ENCODE measurements around the gene INSR. TPM values are rescaled to one million over a fixed set of nuclear protein-coding genes. Genes with fewer than 3 reads are reported as not detected.

Gene INSR
- total RNA-seq, 1 donor from 2014 or later: 37.5 TPM

- Histone ChIP-seq H3K27ac (no peak overlapping the region), H3K36me3 (no peaks in the 10 kb centered on the region), H3K4me3 (no peak overlapping the region), H3K4me1 (no peaks in the 10 kb centered on the region), H3K27me3 (no peaks in the 10 kb centered on the region), H3K9me3 (no peaks in the 10 kb centered on the region)
- TF ChIP-seq, protein P1, sequence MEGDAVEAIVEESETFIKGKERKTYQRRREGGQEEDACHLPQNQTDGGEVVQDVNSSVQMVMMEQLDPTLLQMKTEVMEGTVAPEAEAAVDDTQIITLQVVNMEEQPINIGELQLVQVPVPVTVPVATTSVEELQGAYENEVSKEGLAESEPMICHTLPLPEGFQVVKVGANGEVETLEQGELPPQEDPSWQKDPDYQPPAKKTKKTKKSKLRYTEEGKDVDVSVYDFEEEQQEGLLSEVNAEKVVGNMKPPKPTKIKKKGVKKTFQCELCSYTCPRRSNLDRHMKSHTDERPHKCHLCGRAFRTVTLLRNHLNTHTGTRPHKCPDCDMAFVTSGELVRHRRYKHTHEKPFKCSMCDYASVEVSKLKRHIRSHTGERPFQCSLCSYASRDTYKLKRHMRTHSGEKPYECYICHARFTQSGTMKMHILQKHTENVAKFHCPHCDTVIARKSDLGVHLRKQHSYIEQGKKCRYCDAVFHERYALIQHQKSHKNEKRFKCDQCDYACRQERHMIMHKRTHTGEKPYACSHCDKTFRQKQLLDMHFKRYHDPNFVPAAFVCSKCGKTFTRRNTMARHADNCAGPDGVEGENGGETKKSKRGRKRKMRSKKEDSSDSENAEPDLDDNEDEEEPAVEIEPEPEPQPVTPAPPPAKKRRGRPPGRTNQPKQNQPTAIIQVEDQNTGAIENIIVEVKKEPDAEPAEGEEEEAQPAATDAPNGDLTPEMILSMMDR (IDR thresholded peaks at IDR 0.05): no peak
- no peak for DNase-seq
- intact Hi-C loops (cut with DNase I): no loop called here
- ATAC-seq: no peak
Measured at GRCh38 chr19:7242601-7243258, 51.5 kb downstream of the INSR start.

DNA sequence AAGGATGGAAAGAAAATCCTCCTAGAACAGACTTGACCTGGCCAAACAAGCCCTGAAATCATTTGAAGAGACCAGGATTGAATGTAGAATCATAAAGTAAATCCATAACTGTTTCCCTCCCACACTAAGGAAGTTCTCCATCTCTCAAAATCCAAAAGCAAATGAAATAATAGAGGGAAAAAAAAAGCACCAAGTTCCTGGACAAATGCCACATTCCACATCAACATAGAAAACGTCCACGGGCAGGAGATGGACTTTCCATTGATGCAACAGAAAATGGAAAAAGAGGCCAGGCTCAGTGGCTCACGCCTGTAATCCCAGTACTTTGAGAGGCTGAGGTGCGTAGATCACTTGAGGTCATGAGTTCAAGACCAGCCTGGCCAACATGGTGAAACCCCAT is 56.2 kb downstream of the INSR start:
- ATAC-seq (no peak), DNase-seq (no peak)
- Histone ChIP-seq H3K4me1 (no peaks in the 10 kb centered on the region), H3K9me3 (no peaks in the 10 kb centered on the region), H3K36me3 (no peaks in the 10 kb centered on the region), H3K27me3 (no peaks in the 10 kb centered on the region), H3K4me3 (no peak overlapping the region), H3K27ac (no peak overlapping the region)
- intact Hi-C loops (cut with DNase I): no loop called here
- TF ChIP-seq, protein P1 (IDR thresholded peaks at IDR 0.05): no peak

DNA sequence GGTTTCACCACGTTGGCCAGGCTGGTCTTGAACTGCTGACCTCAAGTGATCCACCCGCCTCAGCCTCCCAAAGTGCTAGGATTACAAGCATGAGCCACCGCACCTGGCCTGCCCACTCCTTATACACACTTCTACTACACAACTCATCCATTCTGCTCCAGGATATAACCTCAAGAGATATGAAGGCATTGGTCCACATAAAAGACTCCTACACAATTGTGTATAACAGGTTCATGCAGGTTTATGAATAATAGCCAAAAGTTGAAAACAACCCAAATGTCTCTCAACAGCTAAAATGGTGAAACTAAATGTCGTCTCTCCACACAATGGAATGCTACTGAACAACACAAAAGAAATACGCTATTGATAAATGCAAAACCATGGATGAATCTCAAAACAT is 58.1 kb downstream of the INSR start:
- ATAC-seq: no peak
- no peak for DNase-seq
- TF ChIP-seq, protein P1 (IDR thresholded peaks at IDR 0.05): no peak
- Histone ChIP-seq H3K27ac (no peak overlapping the region), H3K9me3 (no peaks in the 10 kb centered on the region), H3K36me3 (no peaks in the 10 kb centered on the region), H3K4me1 (no peaks in the 10 kb centered on the region), H3K4me3 (no peak overlapping the region), H3K27me3 (no peaks in the 10 kb centered on the region)
- intact Hi-C loops (cut with DNase I): no loop called here

GRCh38 chr19:7230826-7231225 is 63.4 kb downstream of the INSR start:
- H3K4me3 ChIP-seq: no peak overlapping the region
- intact Hi-C loops (cut with DNase I): no loop called here
- H3K27ac ChIP-seq: no peak overlapping the region
- TF ChIP-seq, protein P1 (IDR thresholded peaks at IDR 0.05): no peak
- no peaks in the 10 kb centered on the region for H3K36me3 ChIP-seq
- no peak for ATAC-seq
- peaks cover 4% of the 10 kb centered on the region for H3K4me1 ChIP-seq
- DNase-seq: peak; percentile 46
- no peaks in the 10 kb centered on the region for H3K9me3 ChIP-seq
- H3K27me3 ChIP-seq: no peaks in the 10 kb centered on the region

GRCh38 chr19:7229735-7230134 is 64.5 kb downstream of the INSR start:
- H3K4me1 ChIP-seq: peaks cover 4% of the 10 kb centered on the region
- H3K36me3 ChIP-seq: no peaks in the 10 kb centered on the region
- H3K9me3 ChIP-seq: no peaks in the 10 kb centered on the region
- TF ChIP-seq, protein P1 (IDR thresholded peaks at IDR 0.05): no peak
- H3K27ac ChIP-seq: no peak overlapping the region
- H3K27me3 ChIP-seq: no peaks in the 10 kb centered on the region
- no peak for ATAC-seq
- intact Hi-C loops (cut with DNase I): no loop called here
- no peak for DNase-seq
- no peak overlapping the region for H3K4me3 ChIP-seq
